Activated T-helper 1 cell treated with Interleukin-2 at 50 U/mL for 16 hours (primary cell): Measurements from ENCODE around the gene SPC24.
"Not testable (repeated sequence)": the region's sequence is repeated elsewhere in the genome, so short reads cannot be mapped to it uniquely, and the experiment has no call there.

Experiments
- DNase-seq: peaks from one replicate; pipeline ENCODE4 v3.0.0-alpha.2; 2020; ENCODE audit warnings: low read depth

Gene SPC24

DNA sequence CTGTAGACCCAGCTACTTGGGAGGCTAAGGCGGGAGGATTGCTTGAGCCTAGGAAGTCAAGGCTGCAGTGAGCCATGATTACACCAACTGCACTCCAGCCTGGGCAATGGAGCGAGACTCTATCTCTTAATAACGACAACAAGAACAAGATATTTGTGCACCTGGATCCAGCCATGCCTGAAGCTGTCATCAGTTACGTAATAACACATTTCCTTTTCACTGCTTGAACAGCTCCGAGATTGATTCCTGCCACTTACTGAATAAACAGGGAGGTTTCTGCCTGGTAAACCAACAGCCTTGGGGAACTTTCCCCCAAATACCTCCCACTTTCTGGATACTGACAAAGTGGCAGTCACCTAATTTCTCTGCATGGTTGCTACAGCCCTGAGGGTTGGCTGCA lies 36.4 kb upstream of the SPC24 start:
- DNase-seq: no peak

DNA sequence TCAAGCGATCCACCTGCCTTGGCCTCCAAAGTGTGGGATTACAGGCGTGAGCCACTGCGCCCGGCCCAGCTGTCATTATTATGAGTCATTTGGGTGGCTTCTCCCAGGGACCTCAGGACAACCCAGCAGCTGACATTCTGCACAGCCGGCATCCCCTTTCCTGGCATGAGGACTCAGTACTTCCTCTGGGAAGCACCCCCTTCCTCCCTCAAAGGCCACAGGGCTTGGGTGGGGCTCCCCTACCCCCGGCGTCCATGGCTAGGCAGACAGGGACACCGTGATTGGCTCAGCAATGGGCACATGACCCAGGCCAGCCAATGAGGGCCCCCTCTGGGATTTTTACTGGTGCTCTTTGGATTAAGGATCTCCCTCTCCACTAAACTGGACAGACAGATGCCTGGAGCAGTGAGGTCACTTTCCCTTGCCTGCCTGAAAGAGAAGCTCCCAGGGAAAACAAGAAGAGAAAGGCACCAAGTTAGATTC lies 35.7 kb upstream of the SPC24 start:
- DNase-seq: no peak

DNA sequence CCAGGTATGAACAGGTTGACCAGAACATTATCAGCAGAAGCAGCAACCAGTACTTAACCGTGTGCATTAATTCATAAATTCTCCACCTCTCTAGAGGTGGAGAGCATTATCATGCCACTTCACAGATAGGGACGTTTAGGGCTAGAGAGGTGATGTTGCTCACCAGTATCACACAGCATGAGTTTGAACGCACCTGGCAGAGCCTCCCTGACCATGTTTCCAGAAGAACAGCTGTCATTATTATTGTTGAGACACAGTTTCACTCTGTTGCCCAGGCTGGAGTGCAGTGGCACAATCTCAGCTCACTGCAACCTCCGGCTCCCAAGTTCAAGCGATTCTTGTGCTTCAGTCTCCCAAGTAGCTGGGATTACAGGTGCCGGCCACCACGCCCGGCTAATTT lies 34.9 kb upstream of the SPC24 start:
- no peak for DNase-seq

DNA sequence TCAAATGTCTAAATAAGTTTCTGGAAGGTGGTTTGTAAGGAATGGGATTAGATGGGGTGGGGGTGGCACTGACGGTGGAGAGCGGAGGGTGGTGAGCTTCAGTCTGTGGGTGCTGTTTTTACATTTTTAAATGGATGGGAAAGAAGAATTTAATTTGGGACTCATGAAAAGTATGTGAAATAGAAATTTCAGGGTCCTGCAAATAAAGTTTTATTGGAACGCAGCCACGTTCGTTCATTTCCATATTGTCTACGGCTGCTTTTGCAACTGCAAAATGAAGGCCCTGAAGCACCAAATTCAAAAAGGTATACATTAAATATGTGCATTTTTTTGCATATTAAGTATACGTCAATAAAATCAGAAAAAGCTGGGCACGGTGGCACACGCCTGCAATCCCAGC lies 31.9 kb upstream of the SPC24 start:
- no peak for DNase-seq

DNA sequence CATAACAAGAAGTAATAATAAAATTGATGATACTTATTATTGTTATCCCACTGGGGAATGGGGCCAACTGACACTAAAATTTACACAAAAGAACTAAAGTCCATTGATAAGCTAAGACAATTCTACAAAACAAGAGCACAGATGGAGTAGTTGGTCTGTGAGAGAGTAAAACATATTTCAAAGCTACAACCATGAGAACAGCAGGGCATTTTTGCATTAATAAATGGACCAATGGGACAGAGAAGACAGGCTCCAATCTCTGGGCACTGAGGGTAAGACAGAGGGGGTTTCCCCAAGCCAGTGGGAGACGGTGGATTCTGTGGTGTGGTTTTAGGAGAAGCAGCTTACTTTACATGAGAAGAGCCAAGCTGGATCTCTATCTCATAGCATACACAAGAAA lies 27.4 kb upstream of the SPC24 start:
- DNase-seq: no peak

DNA sequence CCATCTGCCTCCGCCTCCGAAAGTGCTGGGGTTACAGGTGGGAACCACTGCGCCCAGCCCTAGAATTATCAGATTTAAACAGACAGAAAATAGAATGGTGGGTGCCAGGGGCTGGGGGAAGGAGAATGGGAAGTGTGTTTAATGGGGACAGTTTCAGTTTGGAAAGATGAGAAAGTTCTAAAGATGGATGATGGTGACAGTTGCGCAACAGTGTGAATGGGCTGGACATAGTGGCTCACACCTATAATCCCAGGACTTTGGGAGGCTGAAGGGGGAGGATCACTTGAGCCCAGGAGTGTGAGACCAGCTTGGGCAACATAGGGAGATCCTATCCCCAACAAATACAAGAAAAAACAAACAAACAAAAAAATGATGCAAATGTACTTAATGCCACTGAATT lies 25.9 kb upstream of the SPC24 start:
- no peak for DNase-seq

DNA sequence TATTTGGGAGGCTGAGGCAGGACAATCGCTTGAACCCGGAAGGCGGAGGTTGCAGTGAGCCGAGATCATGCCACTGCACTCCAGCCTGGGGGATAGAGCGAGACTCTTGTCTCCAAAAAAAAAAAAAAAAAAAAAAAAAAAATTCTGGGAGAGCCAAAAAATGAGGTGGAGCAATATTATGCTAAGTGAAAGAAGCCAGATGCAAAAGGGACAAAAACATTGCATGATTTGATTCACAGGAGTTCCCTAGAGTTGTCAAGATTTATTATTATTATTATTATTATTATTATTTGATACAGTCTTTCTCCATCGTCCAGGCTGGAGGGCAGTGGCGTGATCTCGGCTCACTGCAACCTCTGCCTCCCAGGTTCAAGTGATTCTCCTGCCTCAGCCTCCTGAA lies 25.4 kb upstream of the SPC24 start:
- not testable (repeated sequence) for DNase-seq

DNA sequence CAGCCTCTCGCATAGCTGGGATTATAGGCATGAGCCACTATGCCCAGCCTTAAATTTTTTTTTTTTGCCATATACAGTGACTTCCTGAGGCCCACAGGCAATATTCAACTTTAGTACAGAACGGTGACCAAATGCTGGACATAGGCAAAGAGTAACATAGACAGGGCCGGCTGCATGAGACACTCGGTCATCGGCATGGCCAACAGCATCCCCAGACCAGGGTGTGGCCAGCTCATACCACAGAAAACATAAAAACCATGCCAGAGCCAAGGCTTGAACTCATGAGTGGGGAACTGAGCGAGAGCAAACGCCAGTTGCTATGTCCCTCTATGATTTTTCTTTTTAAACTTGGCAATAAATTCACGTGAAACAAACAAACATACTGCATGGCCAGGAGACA lies 24.8 kb upstream of the SPC24 start:
- no peak for DNase-seq

DNA sequence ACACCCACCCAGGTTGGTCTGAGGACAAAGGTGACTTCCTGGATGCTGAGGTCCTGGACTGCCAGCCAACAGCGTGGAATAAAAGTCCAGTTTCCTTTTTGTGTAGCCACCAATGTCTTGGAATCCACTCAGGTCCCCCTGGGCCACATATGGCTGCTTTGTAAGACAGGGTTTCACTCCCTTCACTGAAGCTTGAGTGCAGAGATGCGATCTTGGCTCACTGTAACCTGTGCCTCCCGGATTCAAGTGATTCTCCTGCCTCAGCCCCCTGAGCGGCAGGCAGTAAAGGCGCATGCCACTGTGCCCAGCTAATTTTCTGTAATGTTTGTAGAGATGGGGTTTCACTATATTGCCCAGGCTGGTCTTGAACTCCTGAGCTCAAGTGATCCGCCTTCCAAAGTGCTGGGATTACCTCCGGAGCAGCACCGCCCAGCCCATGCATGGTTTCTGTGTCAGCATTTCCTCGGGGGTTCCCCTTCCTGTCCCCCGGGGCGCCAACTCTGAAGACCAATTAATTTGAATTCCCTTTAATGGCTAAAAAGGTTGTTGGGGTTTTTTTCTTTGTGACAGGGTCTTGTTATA lies 24.2 kb upstream of the SPC24 start:
- DNase-seq: no peak

DNA sequence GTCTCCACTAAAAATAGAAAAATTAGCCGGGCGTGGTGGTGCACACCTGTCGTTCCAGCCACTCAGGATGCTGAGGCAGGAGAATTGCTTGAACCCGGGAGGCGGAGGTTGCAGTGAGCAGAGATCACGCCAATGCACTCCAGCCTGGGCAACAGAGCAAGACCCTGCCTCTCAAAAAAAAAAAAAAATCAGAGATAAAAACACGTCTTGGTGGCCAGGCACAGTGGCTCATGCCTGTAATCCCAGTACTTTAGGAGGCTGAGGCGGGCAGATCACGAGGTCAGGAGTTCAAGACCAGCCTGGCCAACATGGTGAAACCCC lies 23.5 kb upstream of the SPC24 start:
- not testable (repeated sequence) for DNase-seq

DNA sequence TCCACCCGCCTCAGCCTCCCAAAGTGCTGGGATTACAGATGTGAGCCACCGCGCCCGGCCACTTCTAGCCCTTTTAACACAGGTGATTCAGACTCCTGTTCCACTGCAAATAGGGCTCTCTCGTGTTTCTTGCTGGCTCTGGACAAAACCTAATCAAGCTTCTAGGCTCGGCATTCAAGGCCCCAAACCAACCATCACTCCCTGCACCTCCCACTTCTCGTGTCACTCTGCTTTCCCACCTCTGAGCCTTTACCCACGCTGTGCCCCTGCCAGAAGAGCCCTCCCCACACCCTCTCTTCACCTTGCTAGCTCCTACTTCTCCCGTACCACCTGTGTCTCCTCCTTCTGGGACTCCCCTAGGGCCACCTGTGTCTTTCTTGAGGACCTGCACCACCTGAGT lies 22.0 kb upstream of the SPC24 start:
- DNase-seq: no peak

DNA sequence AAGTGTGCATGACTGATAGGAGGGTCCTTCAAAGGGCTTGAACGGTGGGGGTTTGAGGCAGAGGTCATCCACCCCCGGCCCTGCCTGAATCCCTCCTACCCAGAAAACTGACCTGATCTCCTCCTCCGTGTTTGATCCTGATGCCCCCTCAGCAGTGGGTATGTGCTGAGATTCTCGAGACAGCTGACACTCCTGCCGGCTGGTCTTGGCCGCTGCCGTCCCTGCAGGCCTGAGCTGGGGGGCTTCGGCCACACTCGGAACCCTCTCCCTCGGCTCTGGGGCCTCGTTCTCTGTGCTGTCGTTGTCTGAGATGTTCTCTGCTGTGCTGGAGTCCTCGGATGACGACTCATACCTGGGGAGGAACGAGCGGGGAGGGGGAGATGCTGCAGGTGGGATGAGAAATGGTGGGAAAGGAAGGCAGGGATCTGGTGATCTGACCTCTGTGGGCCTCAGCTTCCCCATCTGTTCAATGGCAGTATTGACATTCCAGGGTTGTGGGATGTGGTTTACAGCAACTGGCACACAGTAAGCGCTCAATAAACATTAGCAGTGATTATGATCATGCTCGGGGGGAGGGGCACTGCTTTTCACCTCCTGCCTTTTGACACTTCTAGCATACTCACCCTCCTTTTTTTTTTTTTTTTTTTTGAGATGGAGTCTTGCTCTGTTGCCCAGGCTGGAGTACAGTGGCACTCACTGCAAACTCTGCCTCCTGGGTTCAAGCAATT lies 21.0 kb upstream of the SPC24 start:
- DNase-seq: no peak

DNA sequence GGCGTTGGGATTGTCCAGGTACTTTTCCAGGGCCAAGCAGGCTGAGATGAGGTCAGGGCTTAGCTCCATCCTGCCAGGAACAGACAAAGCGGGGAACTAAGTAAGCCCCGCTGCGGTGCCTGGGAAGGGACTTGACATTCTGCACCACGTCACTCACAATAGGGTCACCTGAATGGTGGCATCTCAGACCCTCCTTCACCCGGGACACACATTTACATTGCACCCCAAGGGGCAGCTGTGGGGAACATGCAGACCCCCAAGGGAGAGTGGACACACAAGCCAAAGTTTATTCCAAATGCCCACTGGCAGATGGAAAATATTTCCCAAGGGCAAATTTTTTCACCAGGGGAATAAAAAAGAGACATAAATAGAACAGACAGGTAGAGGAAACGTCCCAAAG lies 20.3 kb upstream of the SPC24 start:
- DNase-seq: no peak

DNA sequence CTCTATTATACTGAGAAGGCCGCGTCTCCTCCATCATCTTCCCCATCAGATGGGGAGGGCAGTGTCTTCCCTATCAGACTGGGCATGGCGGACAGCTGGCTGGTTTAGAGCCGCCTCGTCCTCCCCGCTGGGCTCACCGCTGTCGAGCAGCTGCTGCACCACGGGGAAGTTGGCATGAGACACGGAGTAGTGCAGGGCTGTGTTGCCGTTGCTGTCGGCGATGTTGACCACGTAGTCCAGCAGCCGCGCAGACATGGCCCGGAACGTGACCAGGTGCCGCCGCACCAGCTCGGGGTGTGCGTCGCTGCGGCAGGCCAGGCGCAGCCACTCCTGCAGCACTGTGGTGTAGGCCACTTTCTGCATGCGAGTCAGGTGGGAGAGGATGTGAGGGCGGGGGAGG lies 18.8 kb upstream of the SPC24 start:
- no peak for DNase-seq

DNA sequence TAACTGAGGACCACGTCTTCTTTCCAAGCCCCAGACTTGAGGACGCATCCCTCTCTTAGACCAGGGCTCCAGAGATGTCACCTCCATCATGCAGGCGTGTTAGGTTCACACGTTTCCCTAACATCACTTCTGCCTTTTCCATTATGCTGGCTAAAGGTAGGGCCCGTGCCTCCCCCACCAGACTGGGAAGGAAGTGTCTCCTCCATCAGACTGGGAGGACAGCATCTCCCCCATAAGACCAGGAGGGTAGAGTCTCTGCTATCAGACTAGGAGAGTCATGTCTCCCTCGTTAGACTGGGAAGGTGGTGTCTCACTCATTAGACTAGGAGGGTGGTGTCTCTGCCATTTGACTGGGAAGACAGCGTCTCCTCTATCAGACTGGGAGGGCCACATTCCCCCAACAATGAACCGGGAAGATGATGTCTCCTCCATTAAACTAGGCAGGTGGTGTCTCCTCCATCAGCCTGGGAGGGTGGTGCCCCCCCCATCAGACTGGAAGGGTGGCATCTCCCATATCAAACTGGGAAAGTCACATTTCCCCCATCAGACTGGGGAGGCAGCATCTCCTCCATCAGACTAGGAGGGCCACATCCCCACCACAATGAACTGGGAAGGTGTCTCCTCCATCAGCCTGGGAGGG lies 18.1 kb upstream of the SPC24 start:
- DNase-seq: no peak

DNA sequence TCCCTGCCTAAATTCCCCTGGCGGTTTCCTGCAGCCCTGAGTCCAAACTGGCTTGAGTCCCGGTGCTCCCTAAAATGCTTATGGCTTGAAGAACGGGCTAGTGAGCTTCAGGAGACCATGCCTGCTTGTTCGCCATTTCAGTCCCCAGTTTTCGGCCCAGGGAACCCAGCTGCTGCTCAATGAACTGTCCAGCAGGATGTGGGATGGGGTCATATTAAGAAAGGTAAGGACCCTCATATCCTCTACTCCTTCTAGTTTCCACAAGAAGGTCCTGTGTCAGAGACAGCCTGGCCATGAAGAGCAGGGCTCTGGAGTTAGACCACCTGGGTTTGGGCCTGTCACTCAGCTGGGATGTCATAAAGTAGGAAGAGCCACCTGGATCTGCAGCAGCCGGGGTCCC lies 17.0 kb upstream of the SPC24 start:
- DNase-seq: no peak

DNA sequence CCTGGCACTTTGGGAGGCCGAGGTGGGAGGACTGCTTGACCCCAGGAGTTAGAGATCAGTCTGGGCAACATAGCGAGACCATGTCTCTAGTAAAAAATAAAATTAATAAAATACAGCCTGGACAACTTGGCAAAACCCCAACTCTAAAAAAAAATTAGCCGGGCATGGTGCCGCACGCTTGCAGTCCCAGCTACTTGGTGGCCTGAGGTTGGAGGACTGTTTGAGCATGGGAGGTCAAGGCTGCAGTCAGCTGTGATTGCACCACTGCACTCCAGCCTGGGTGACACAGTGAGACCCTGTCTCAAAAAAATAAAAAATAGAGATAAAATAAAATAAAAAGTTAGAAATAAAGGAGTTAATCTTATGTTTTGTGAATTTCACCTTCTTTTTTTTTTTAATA lies 15.6 kb upstream of the SPC24 start:
- DNase-seq: no peak

DNA sequence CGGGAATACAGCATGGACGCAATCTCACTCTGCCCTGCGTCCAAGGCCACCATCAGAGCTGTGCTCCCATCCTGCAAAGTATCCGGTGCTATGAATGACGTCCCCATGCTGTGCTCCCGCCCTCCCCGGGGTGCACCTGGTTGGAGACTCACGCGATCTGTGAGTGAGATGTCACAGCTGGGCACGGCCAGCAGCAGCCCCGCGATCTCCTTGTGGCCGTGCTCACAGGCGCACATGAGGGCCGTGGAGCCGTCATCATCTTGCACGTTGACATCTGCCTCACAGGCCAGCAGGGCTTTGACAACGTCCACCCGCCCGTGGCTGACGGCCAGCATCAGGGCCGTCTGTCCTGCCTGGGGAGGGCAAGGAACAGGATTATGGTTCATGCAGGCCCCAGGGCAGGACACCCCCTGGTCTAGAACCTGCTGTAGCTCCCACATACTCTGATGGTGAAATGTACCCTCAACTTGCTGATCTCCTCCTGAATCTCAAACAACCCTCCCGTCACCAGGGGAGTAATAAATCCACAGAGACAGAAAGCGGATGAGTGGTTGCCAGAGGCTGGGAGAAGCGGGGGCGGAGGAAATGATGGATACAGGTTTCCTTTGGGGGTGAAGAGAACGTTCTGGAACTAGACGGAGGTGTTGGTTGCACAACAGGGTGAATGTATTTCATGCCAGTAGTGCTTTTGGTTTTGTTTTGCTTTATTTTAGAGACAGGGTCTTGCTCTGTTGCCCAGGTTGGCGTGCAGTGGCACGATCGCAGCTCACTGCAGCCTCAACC lies 14.5 kb upstream of the SPC24 start:
- DNase-seq: no peak

DNA sequence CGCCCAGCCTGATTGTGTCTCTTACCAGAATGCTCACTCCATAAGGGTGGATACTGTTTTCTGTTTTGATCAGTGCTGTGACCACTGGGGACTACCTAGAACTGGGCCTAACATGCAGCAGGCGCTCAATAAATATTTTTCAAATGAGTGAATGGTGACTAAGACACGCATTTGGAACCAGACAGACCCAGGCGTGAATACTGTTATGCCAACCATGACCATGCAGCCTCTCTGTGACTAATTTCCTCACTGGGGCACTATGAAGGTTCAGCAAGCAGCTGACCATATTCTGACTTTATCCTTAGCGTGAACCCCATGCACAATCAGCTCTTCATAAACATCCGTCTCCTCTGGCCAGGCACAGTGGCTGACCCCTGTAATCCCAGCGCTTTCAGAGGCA lies 13.0 kb upstream of the SPC24 start:
- DNase-seq: no peak

DNA sequence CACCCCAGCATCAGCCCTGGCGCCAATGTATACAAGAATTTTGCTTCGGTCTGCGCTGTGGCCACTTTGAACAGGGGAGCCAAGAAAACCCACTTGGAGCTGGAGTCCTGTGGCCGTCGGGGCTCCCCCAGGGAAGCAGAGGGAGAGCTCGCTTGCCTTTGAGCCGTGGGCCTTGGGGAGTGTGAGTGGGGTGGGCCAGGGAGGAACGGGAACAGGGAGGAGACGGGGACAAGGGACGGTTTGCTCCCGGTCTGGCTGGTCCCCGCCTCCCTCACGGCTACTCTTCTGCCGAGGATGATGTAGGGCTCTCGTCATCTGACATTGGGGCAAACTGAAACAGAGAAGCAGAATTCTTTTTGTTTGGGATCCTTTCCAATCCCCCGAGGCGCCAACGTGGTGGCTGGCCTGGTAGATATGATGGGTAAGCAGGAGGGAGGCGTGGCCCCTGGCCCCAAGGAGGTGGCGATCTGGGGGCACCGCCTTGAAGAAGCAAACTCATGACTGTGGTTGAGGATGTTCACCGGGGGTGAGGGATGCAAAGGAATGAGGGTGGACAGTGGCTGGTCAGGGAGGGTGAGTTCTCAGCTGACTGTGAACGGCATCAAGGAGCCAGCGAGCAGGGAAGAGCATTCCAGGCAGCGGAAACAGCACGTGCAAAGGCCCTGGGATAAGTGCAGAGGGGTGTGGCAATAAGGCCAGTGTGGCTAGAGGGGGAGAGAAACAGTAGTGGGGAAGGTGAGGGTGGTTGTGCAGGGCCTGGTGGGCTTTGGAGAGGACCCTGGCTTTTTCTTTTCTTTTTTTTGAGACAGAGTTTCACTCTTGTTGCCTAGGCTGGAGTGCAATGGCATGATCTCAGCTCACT lies 10.9 kb upstream of the SPC24 start:
- no peak for DNase-seq

DNA sequence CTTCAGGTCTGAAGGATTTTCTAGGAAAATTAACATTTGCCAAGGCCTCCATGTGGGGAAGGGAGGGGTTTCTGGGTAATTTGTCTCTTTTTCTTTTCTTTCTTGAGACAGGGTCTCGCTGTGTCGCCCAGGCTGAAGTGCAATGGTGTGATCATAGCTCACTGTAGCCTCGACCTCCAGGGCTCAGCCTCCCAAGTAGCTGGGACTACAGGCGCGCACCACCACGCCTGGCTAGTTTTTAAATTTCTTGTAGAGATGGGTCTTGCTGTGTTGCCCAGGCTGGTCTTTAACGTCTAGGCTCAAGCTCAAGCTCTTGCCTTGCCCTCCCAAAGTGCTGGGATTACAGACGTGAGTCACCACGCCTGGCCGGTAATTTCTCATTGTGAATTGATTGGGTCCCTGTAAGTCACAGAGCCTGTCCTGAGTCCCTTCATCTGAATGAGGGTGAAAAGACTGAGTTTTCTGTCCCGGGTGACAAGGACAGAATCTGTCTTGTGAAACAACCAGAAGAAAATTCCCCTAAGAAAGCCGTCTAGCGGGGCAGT lies 10.0 kb upstream of the SPC24 start:
- DNase-seq: no peak
